Measurements from ENCODE around the gene DHRS1. TPM values are rescaled to one million over a fixed set of nuclear protein-coding genes. Genes with fewer than 3 reads are reported as not detected.

Gene DHRS1
- total RNA-seq, 1 donor: 31.0 TPM

GRCh38 chr14:24269368-24269767, 30.2 kb downstream of the DHRS1 start:
- no peak for DNase-seq (ENCODE audit: low read depth in 2 of 3, low spot score in 2 of 3)

GRCh38 chr14:24268225-24268624, 31.4 kb downstream of the DHRS1 start:
- DNase-seq (ENCODE audit: low read depth in 2 of 3, low spot score in 2 of 3): no peak

- DNase-seq (ENCODE audit: low read depth in 2 of 3, low spot score in 2 of 3): no peak
Measured at GRCh38 chr14:24267516-24267915, 32.1 kb downstream of the DHRS1 start.

DNA sequence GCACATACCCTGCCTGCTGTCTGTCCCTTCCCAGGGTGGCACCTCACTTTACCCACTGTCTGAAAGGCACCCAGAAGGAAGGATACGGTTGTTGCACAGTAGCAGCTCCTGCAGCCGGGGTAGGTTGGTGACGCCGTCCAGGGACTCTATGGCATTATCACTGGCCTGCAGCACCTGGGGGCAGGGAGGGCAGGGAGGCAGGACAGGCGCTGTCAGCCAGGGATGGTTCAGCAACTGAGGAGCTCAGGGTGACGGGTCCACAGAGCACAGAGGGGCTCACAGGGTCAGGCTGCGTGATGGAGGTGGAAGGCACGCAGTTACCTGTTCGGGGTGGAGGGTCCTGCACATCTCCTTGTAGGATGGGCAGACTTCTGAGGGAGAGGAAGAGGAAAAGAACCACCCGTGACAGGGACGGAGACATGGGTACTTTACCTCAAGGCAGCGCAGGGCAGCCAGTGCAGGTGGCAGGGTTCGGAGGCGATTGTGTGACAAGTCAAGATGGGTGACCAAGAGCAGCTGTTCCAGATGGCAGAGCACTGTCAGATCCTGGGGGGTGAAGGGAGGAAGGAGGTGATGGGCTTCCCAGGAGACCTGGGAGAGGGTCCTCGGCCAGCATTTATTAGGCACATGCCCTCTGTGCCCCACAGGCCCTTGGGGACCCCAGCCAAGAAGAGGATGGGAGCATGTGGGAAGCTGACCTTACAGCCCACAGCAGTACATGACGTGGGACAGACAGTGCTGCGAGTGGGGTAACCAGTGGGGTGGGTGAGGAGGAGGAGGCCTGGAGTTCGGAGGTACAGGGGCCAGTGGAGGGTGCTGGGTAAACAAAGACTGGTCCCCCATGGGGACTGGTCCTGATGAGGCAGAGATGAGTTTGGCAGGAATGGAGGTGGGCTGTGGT, 33.0 kb downstream of the DHRS1 start:
- no peak for DNase-seq (ENCODE audit: low read depth in 2 of 3, low spot score in 2 of 3)

DNA sequence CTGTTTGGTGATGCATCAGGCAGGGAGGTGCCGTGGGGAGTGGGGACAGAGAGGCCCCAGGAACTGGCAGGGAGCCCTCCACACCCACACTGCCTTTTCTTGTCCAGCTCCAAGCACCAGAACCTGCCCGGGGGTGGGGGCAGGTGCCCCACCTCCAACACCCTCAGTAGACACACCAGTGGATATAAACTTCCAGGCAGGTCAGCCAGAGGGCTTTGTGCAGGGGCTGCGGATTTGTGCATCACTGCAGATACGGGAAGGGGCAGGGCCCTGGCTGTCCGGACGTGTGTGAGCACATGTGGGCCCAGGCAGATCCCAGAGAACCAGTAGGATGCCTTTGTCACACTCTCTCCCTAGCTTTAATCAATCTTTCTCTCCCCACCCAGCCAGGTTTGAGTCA, 35.3 kb downstream of the DHRS1 start:
- DNase-seq (ENCODE audit: low read depth in 2 of 3, low spot score in 2 of 3): no peak

DNA sequence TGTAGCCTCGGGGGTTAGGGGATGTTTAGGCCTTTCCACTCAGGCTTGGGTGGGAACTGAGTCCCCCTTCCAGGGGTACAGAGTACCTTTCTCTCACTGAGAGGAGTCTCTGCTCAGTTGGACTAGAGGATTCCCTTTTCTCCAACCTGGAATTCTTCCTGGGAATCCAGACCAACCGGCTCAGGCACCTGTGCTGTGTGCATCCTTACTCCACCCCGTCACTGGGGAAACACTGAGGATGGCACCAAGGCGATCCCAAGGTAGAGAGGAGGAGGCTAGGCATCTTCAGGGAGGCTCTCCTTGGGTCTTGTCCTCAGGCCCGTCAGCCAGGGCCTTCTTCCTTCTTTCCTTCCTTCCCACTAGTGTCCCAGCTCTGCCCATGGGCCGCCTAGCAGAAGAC, 35.7 kb downstream of the DHRS1 start:
- DNase-seq (ENCODE audit: low read depth in 2 of 3, low spot score in 2 of 3): no peak

GRCh38 chr14:24262821-24263733, 36.5 kb downstream of the DHRS1 start, which contains the start of gene TGM1:
Gene TGM1, minus strand, starts transcription at chr14:24263177. Its CDS starts 825 bp downstream, at chr14:24262352.
- no peak for DNase-seq (ENCODE audit: low read depth in 2 of 3, low spot score in 2 of 3)

DNA sequence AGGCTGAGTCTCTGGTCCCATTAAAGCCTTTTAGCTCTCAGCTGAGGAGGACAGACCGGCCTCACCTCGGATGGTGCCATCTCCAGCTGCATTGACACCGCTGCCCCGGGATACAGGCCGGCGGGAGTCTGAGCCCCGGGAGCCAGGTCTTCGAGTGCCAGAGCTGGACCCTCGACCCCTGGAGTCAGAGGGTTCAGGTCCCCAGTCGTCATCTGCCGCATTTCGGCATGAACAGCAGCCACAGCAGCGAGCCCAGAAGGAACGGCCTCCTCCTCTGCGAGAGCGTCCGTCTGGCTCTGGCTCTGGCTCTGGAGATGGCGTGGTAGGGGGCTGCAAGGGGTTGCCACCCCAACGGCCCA, 37.6 kb downstream of the DHRS1 start:
- DNase-seq (ENCODE audit: low read depth in 2 of 3, low spot score in 2 of 3): no peak

- no peak for DNase-seq (ENCODE audit: low read depth in 2 of 3, low spot score in 2 of 3)
Measured at GRCh38 chr14:24261256-24261968, 38.2 kb downstream of the DHRS1 start.

DNA sequence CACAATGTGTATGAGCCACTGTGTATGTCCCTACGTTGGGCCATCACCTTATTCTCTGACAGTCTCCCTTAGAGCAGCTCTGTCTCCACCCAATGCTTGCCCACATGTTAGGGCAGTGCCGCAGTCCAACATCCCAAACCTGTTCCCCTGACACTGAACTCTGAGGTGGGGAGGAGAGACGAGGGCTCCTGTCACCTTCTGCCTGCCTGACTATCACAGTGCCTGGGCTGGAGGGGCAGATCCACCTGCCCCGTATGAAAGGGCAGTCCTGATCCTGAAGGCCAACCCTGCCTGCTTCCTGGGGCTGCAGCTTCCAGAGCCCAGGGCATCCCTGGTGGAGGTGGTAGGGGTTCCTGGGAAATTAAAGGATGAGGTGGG, 38.8 kb downstream of the DHRS1 start:
- no peak for DNase-seq (ENCODE audit: low read depth in 2 of 3, low spot score in 2 of 3)

DNA sequence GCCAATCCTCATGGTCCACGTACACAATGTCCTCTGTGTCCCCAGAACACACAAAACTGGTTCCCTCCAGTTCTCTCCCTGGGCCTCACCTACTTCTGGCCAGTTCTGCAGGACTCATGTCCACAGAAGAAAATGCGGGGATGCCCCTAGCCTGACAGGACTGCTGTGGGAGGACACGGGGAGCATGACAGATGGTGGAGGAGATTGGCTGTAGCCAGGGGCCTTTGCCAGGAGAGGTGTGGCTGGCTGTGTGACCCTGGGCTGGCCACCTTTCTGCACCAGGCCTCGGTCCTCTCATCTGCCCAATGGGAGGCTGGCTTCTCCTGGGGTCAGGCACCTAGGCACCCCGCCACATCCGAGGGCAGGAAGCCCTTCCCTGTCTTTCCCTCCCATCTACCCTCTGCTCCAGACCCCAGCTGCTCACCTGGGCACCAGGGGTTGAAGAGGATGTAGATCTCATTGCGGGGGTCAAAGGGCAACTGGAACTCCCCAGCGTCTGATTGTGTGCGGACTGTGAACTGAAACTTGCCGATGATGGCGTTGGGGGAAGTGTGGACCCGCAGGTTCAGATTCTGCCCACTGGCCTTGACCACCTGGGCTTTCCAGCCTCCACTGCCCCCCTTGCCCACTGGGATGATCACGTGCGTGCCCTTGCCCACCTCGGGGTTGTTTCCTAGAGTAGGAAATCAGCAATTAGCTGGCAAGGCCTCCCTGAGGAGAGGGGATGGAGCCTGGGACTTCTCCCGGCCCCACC, 39.4 kb downstream of the DHRS1 start:
- DNase-seq (ENCODE audit: low read depth in 2 of 3, low spot score in 2 of 3): no peak

- no peak for DNase-seq (ENCODE audit: low read depth in 2 of 3, low spot score in 2 of 3)
Measured at GRCh38 chr14:24259282-24260025, 40.1 kb downstream of the DHRS1 start.

DNA sequence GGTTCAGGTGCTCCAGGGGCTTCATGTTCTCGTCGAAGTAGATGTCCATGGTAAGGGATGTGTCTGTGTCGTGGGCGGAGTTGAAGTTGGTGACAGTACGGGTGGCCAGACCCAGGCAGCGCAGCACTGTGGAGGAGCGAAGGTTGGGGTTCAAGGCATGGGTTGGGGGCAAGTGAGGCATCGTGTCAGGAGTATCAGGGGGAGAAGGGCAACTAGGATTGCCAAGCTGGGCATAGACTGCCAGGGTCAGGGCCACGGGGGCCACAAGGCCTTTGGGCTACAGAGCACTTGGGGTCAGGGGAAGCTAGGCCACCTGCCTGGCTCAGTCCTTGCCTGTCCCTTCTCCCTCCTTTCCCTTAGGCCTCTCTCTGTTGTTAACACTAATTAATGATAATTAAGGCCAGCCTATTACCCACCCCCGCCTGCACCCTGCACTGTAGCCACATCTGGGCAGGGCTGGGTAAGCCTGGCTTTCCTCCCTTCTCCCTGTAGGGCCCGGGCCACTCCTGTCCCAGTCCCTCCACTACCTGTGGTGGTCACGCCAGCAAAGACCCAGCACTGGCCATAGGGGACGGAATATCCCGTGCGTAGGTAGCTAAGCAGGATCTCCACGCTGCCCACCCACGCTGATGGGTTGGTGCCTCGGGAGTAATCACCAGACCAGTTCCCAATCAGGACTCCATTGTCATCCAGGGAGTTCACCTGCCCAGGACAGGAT, 40.9 kb downstream of the DHRS1 start:
- DNase-seq (ENCODE audit: low read depth in 2 of 3, low spot score in 2 of 3): no peak

GRCh38 chr14:24258119-24258518, 41.5 kb downstream of the DHRS1 start:
- DNase-seq (ENCODE audit: low read depth in 2 of 3, low spot score in 2 of 3): no peak

DNA sequence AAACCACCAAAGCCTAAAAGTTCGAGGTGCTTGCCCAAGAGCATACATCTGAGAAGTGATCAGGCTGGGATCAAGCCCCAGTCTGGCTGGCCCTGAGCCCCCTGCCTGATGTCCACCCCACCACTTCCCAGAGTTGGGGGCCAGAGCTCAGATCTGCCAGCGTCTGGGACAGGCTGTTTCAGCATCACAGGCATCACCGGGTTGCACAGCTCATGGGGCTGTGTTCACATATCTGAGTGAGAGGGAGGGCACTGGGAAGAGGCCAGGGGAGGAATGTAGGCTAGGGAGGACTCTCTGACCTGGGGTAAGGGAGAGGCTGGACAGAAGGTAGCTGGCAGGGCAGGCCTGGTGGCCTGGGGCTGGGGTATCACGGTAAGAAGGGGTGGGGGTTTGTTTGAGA, 42.6 kb downstream of the DHRS1 start:
- no peak for DNase-seq (ENCODE audit: low read depth in 2 of 3, low spot score in 2 of 3)

- no peak for DNase-seq (ENCODE audit: low read depth in 2 of 3, low spot score in 2 of 3)
Measured at GRCh38 chr14:24255931-24256711, 43.5 kb downstream of the DHRS1 start.

DNA sequence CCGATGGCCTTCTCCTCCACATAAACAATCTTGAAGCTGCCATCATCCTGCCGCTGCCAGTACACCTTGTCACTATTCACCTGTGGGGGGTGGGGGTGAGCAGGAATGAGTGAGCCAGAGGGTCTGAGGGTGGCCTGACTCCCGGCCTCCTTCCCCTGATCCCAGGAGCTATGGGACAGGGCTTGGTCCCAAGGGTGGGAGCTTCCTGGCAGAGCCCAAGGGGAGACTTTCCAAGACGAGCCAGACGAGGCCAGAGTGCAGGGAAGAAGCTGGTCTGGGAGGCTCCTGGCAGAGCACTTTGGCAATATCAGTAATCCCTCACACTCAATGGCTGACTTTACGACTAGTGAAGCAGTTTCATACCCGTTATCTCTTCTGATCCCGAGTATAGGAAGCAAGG, 44.1 kb downstream of the DHRS1 start:
- DNase-seq (ENCODE audit: low read depth in 2 of 3, low spot score in 2 of 3): no peak
